Ascending aorta (tissue), 2 donors: ENCODE measurements around the gene COQ10A. TPM values are rescaled to one million over a fixed set of nuclear protein-coding genes. Genes with fewer than 3 reads are reported as not detected.

Experiments used
- DNase-seq, 2 donors: peaks; one replicate each; pipeline ENCODE4 v3.0.0-alpha.2; 2019; ENCODE audit warnings: low spot score in 2 of 2
- H3K27ac ChIP-seq, 2 donors: fragments of 200-600 bp; sonication (generic); one replicate each; pipeline ENCODE4 v1.5.1; 2016 to 2017; ENCODE audit warnings: mild to moderate bottlenecking in 1 of 2
- H3K27me3 ChIP-seq: fragments of 200-600 bp; sonication (generic); one replicate; pipeline ENCODE4 v1.5.1; 2017
- H3K36me3 ChIP-seq, 2 donors: fragments of 200-600 bp; sonication (generic); one replicate each; pipeline ENCODE4 v1.5.1; 2016
- H3K4me1 ChIP-seq, 2 donors: fragments of 200-600 bp; sonication (generic); one replicate each; pipeline ENCODE4 v1.5.1; 2016 to 2017; ENCODE audit warnings: mild to moderate bottlenecking in 1 of 2
- H3K4me3 ChIP-seq, 2 donors: fragments of 200-600 bp; sonication (generic); one replicate each; pipeline ENCODE4 v1.5.1; 2016 to 2017; ENCODE audit warnings: mild to moderate bottlenecking in 1 of 2
- H3K9me3 ChIP-seq, 2 donors: fragments of 200-600 bp; sonication (generic); one replicate each; pipeline ENCODE4 v1.5.1; 2016
- intact Hi-C: fragments of 100-400 bp; cut with DNase I; formaldehyde crosslinking; loops from one replicate; pipeline ENCODE4 v1.15.1; 2023
- total RNA-seq: library from RNA; depleted of rRNA; stranded (reverse); fragments of >200 nt; gene quantifications from one replicate; pipeline ENCODE4 v1.1.0, GENCODE V29; 2016
- TF ChIP-seq, protein P1 (sequence below), 3 experiments: fragments of 200-600 bp in 2 of 3; fragments of 450-650 bp in 1 of 3; sonication (generic) in 2 of 3; IDR thresholded peaks; one replicate each; pipeline ENCODE4 v1.5.1; 2016 to 2019; ENCODE audit warnings: antibody characterized with exemption in 3 of 3, mild to moderate bottlenecking in 1 of 3, moderate library complexity in 1 of 3

COQ10A gene
- total RNA-seq, 1 donor from 2014 or later: 4.8 TPM

DNA sequence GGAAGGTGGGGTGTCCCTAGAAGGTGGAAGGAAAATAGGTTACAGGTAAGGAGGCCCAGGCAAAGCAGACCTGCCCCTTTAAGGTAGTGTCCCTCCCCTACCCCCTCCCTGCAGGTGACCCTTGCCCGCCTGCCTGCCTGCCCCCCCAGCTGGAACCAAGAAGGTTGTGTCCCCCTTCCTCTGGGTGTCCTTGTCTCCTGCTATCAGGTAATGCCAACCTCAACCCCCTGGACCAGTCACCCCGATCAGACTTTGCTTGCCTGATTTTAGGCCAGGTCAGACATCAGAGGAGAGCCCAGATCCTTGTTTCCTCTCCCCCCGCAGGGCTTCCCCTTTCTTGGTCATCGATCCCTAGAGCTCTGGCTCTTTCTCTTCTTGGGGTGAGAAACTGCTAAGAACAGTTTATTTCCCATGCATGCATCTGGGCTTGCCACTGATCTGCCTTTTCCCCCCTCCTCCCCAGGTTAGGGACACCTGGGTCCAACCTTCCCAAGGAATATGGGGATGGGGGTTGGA, 36.8 kb upstream of the COQ10A start, which contains the start of gene SLC39A5:
Gene SLC39A5, plus strand, starts transcription at position 136 of the 516 bp plus-strand sequence. CDS start 1,224 bp downstream, outside the sequence.
- DNase-seq: no peak
- Histone ChIP-seq H3K27me3 (no peaks in the 10 kb centered on the region), H3K27ac (no peak within 1 kb of the TSS), H3K4me1 (peaks cover 0 to under 1% of the 10 kb centered on the region in 2 donors), H3K9me3 (no peaks in the 10 kb centered on the region), H3K4me3 (no peak within 1 kb of the TSS), H3K36me3 (peaks cover 0 to 19% of the 10 kb centered on the region in 2 donors)
- intact Hi-C loops: no loop called here
- TF ChIP-seq, protein P1, sequence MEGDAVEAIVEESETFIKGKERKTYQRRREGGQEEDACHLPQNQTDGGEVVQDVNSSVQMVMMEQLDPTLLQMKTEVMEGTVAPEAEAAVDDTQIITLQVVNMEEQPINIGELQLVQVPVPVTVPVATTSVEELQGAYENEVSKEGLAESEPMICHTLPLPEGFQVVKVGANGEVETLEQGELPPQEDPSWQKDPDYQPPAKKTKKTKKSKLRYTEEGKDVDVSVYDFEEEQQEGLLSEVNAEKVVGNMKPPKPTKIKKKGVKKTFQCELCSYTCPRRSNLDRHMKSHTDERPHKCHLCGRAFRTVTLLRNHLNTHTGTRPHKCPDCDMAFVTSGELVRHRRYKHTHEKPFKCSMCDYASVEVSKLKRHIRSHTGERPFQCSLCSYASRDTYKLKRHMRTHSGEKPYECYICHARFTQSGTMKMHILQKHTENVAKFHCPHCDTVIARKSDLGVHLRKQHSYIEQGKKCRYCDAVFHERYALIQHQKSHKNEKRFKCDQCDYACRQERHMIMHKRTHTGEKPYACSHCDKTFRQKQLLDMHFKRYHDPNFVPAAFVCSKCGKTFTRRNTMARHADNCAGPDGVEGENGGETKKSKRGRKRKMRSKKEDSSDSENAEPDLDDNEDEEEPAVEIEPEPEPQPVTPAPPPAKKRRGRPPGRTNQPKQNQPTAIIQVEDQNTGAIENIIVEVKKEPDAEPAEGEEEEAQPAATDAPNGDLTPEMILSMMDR (IDR thresholded peaks at IDR 0.05): no peak

DNA sequence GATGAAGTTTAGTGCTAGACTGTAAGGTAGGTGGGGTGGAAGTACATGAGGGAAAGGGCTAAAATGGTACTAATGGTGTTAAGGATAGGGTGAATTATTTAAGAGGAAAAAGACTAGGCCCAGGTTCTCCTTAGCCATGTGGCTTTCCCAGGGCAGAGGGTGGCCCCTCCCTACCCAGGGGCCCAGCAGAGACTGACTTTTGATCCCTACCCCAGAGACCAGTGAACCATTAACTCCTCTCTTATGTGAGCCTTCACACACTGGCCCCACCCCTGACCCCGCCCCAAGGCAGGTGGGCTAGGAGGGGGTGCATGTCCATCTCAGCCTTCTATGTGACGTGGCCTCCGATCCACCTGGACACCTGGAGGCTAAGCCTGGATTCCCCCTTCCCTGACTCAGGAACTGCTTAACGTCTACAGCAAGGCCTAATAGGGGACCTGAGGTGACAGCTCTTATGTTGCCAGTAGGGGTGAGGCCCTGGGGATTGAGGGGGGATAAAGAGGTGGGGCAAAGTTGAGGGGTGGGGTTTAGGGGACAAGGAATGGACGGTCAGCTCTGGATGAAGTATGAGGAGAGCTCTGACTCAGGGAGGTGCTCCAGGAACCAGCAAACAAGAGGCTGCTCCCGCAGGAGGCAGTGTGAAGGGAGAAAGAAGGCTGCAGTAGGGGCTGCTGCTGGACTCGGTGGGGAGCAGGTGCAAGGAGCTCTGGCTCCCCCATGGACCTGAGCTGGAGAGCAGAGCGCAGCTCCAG, 36.1 kb upstream of the COQ10A start:
- Histone ChIP-seq H3K36me3 (peaks cover 0 to 19% of the 10 kb centered on the region in 2 donors), H3K4me1 (no peaks in the 10 kb centered on the region), H3K27ac (no peak overlapping the region), H3K27me3 (no peaks in the 10 kb centered on the region), H3K9me3 (no peaks in the 10 kb centered on the region), H3K4me3 (no peak overlapping the region)
- TF ChIP-seq, protein P1 (IDR thresholded peaks at IDR 0.05): no peak
- intact Hi-C loops: no loop called here
- no peak for DNase-seq

DNA sequence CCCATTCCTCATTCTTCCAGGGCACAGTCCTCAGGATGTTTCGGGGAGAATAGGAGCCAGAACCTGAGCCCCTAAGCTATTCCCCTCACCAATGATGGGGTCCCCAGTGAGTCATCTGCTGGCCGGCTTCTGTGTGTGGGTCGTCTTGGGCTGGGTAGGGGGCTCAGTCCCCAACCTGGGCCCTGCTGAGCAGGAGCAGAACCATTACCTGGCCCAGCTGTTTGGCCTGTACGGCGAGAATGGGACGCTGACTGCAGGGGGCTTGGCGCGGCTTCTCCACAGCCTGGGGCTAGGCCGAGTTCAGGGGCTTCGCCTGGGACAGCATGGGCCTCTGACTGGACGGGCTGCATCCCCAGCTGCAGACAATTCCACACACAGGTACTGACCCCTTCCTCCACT, 35.6 kb upstream of the COQ10A start:
- TF ChIP-seq, protein P1 (IDR thresholded peaks at IDR 0.05): no peak
- intact Hi-C loops: no loop called here
- no peak for DNase-seq
- H3K36me3 ChIP-seq: peaks cover 0 to 15% of the 10 kb centered on the region in 2 donors
- H3K27ac ChIP-seq: no peak overlapping the region
- no peak overlapping the region for H3K4me3 ChIP-seq
- H3K27me3 ChIP-seq: no peaks in the 10 kb centered on the region
- no peaks in the 10 kb centered on the region for H3K9me3 ChIP-seq
- H3K4me1 ChIP-seq: no peaks in the 10 kb centered on the region

DNA sequence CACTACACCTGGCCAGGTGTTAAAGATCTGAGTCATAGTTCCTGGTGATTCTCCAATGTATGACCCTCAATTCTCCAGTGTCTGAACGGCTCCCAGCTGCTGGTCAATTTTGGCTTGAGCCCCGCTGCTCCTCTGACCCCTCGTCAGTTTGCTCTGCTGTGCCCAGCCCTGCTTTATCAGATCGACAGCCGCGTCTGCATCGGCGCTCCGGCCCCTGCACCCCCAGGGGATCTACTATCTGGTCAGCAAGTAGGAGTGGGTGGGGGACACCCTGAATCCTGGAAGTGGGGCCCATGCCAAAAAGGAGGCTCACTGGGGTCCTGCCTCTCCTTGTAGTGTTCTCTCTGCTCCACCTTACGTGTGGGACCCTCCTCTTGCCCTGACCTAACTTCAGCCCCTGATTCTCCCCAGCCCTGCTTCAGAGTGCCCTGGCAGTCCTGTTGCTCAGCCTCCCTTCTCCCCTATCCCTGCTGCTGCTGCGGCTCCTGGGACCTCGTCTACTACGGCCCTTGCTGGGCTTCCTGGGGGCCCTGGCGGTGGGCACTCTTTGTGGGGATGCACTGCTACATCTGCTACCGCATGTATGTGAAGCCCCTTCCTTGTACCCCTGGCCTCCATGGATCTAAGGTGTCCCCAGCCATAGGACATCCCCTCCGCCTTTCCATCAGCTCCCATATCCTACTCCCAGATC, 31.9 kb upstream of the COQ10A start:
- intact Hi-C loops: no loop called here
- Histone ChIP-seq H3K36me3 (peaks cover 5 to 17% of the 10 kb centered on the region in 2 donors), H3K27me3 (no peaks in the 10 kb centered on the region), H3K4me1 (no peaks in the 10 kb centered on the region), H3K4me3 (no peak overlapping the region), H3K9me3 (no peaks in the 10 kb centered on the region), H3K27ac (no peak overlapping the region)
- TF ChIP-seq, protein P1 (IDR thresholded peaks at IDR 0.05): no peak
- DNase-seq: no peak

DNA sequence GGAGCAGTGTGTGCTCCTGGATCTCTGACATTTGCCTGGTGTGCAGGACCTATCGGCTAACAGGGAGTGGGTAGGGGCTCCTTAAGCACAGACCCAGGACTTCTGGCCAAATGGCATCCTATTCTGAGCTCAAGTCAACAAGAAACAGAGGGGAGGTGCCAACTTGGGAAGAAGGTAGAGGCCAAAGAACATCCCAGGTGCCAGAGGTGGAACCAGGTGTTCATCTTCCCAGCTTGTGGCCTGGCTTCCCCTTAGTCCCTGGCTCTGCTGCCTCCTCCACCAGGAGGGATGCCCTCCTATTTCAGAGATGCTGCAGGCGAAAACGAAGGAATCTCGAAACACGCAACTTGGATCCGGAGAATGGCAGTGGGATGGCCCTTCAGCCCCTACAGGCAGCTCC, 30.7 kb upstream of the COQ10A start:
- no peaks in the 10 kb centered on the region for H3K4me1 ChIP-seq

More for the DNA sequence above, 30.7 kb upstream of the COQ10A start:
- intact Hi-C loops: no loop called here
- no peak overlapping the region for H3K27ac ChIP-seq
- H3K36me3 ChIP-seq: peaks cover 15 to 29% of the 10 kb centered on the region in 2 donors
- no peaks in the 10 kb centered on the region for H3K27me3 ChIP-seq
- H3K9me3 ChIP-seq: no peaks in the 10 kb centered on the region
- TF ChIP-seq, protein P1 (IDR thresholded peaks at IDR 0.05): no peak
- DNase-seq: no peak
- no peak overlapping the region for H3K4me3 ChIP-seq
